Adrenal gland (tissue), 12 donors: ENCODE data around the gene EXD2. TPM values are rescaled to one million over a fixed set of nuclear protein-coding genes. Genes with fewer than 3 reads are reported as not detected.

Experiments
- DNase-seq, 7 donors: peaks; one replicate each; pipeline ENCODE4 v3.0.0-alpha.2; 2019 to 2020
- H3K27ac ChIP-seq, 5 donors: fragments of 200-600 bp; sonication (generic) in 4 of 5; 1 replicate in 3 of 5; 2 replicates in 2 of 5; pipeline versions ENCODE4 v1.5.1 to v1.8.0; 2016 to 2020; ENCODE audit warnings: mild to moderate bottlenecking in 1 of 5
- H3K27me3 ChIP-seq: fragments of 200-600 bp; 2 replicates; pipeline ENCODE4 v1.8.0; 2021
- H3K36me3 ChIP-seq, 2 donors: fragments of 200-600 bp; replicated peaks in 1 of 2; 1 replicate in 1 of 2; 2 replicates in 1 of 2; pipeline versions ENCODE4 v1.5.1 to v1.8.0; 2018 to 2022
- H3K4me1 ChIP-seq, 2 donors: fragments of 200-600 bp; replicated peaks in 1 of 2; 1 replicate in 1 of 2; 2 replicates in 1 of 2; pipeline versions ENCODE4 v1.5.1 to v1.8.0; 2018 to 2021
- H3K4me3 ChIP-seq, 4 donors: fragments of 200-600 bp; sonication (generic) in 3 of 4; one replicate each; pipeline ENCODE4 v1.5.1; 2016 to 2018
- H3K9me3 ChIP-seq, 3 donors: fragments of 200-600 bp; sonication (generic) in 1 of 3; replicated peaks in 1 of 3; 1 replicate in 2 of 3; 2 replicates in 1 of 3; pipeline versions ENCODE4 v1.5.1 to v1.8.0; 2016 to 2021
- CTCF ChIP-seq, 6 experiments: fragments of 450-650 bp in 4 of 6; fragments of 200-600 bp in 2 of 6; sonication (generic) in 1 of 6; IDR thresholded peaks; 1 replicate in 5 of 6; 2 replicates in 1 of 6; pipeline versions ENCODE4 v1.5.1 to v1.8.0; 2016 to 2021; ENCODE audit warnings: antibody characterized with exemption in 6 of 6, mild to moderate bottlenecking in 2 of 6, moderate library complexity in 1 of 6
- POLR2A ChIP-seq, 2 donors: fragments of 450-650 bp; IDR thresholded peaks; one replicate each; pipeline ENCODE4 v1.6.1; 2017; ENCODE audit warnings: antibody characterized with exemption in 2 of 2, mild to moderate bottlenecking in 2 of 2, moderate library complexity in 1 of 2
- WGBS, 4 donors: extraction: QIAGEN DNeasy Blood & Tissue Kit in 2 of 4; methylation state at CpG; one replicate each; pipeline versions ENCODE4 v1.1.5 to v1.1.7; 2013 to 2017; 5-methylcytosine and 5-hydroxymethylcytosine counted together
- intact Hi-C, 2 donors: fragments of 100-400 bp; cut with DNase I; formaldehyde crosslinking; loops; one replicate each; pipeline versions ENCODE4 v1.14.1 to v1.15.0; 2022 to 2023
- polyA plus RNA-seq, 3 donors: library from polyadenylated mRNA; stranded (reverse); fragments of 200-250 nt in 2 of 3; fragments of 350-450 nt in 1 of 3; fragmentation: Illumina TruSeq in 1 of 3; extraction: RNeasy Lipid Tissue Mini Kit (QIAGEN cat#74804) in 1 of 3; gene quantifications; one replicate each; pipeline ENCODE4 v1.2.3, GENCODE V29; 2013 to 2014
- total RNA-seq, 9 donors: library from RNA; depleted of rRNA in 4 of 9; stranded (reverse); fragments of >200 nt in 4 of 9; fragments of 120-200 nt in 1 of 9; fragmentation: NEBNext Ultra II Directional in 1 of 9; extraction: Animal tissue kit (Norgen Biotek cat#: 25700) in 1 of 9; gene quantifications; one replicate each; pipeline versions ENCODE4 v1.1.0 to v1.2.4, GENCODE V29; 2013 to 2023
- donor health status: healthy with polysubstance abuse.
- donor health status: Bipolar disorder and iron deficiency.
- donor health status: DM: yes; HTN: yes; CAD: no.
- donor health status: DM: no; HTN: no; CAD: no.
- donor health status: DM: no; HTN: no; CAD: no.
- donor health status: DM: yes; HTN: yes; CAD: no.

EXD2 gene
- total and polyA plus RNA-seq, 12 donors, result 6.4 to 23.0 (median 15.6) TPM

- H3K4me3 ChIP-seq, result no peak overlapping the region
- H3K27ac ChIP-seq, result no peak overlapping the region
- no peaks in the 10 kb centered on the region for H3K9me3 ChIP-seq
- DNase-seq, result no peak
- WGBS, 4 donors, result 88 to 100% (median 93%) methylated on average over 1 of the region's 1 CpG
- TF ChIP-seq CTCF (IDR thresholded peaks at IDR 0.05), result no peak
- TF ChIP-seq POLR2A (IDR thresholded peaks at IDR 0.05), result no peak
- intact Hi-C loops, result no loop called here
- peaks cover 5 to 11% of the 10 kb centered on the region in 2 donors for H3K4me1 ChIP-seq
- no peaks in the 10 kb centered on the region for H3K27me3 ChIP-seq
- H3K36me3 ChIP-seq, result no peaks in the 10 kb centered on the region
Observed at GRCh38 chr14:69269381-69269780, 78.1 kb downstream of the EXD2 start.

- Histone ChIP-seq H3K4me3 (no peak overlapping the region), H3K27me3 (no peaks in the 10 kb centered on the region), H3K27ac (no peak overlapping the region), H3K36me3 (no peaks in the 10 kb centered on the region), H3K9me3 (no peaks in the 10 kb centered on the region), H3K4me1 (peaks cover 5 to 8% of the 10 kb centered on the region in 2 donors)
- intact Hi-C loops, result no loop called here
- TF ChIP-seq POLR2A (IDR thresholded peaks at IDR 0.05) (no peak), CTCF (IDR thresholded peaks at IDR 0.05) (no peak)
- WGBS, 4 donors, result 88 to 100% (median 92%) methylated on average over 2 to 10 of the region's 10 CpGs
- DNase-seq, result no peak
Observed at GRCh38 chr14:69270097-69270496, 78.8 kb downstream of the EXD2 start.

- H3K9me3 ChIP-seq, result no peaks in the 10 kb centered on the region
- H3K4me3 ChIP-seq, result no peak overlapping the region
- H3K27me3 ChIP-seq, result no peaks in the 10 kb centered on the region
- H3K27ac ChIP-seq, result no peak overlapping the region
- no peak for TF ChIP-seq CTCF (IDR thresholded peaks at IDR 0.05)
- TF ChIP-seq POLR2A (IDR thresholded peaks at IDR 0.05), result no peak
- no peaks in the 10 kb centered on the region for H3K36me3 ChIP-seq
- intact Hi-C loops, result no loop called here
- DNase-seq, result peak in 5 of 7 donors; percentile 33 to 45 (median 34)
- H3K4me1 ChIP-seq, result peaks cover 5 to 8% of the 10 kb centered on the region in 2 donors
- 83 to 87% (median 85%) methylated on average over 18 to 21 of the region's 21 CpGs for WGBS, 4 donors
Observed at GRCh38 chr14:69270795-69271708, 79.8 kb downstream of the EXD2 start.

GRCh38 chr14:69274321-69274720, 83.0 kb downstream of the EXD2 start:
- 59 to 72% (median 70%) methylated on average over 2 of the region's 2 CpGs for WGBS, 4 donors

More at GRCh38 chr14:69274321-69274720, 83.0 kb downstream of the EXD2 start:
- no peaks in the 10 kb centered on the region for H3K27me3 ChIP-seq
- no peaks in the 10 kb centered on the region for H3K4me1 ChIP-seq
- H3K9me3 ChIP-seq, result no peaks in the 10 kb centered on the region
- intact Hi-C loops, result no loop called here
- H3K4me3 ChIP-seq, result no peak overlapping the region
- no peak overlapping the region for H3K27ac ChIP-seq
- TF ChIP-seq POLR2A (IDR thresholded peaks at IDR 0.05) (no peak), CTCF (IDR thresholded peaks at IDR 0.05) (no peak)
- H3K36me3 ChIP-seq, result no peaks in the 10 kb centered on the region
- DNase-seq, result no peak
